ENCODE data around the gene ABI1.

Gene ABI1

GRCh38 chr10:26770069-26770468 is 90.7 kb downstream of the ABI1 start:
- no peak for DNase-seq (ENCODE audit: low read depth)

- no peak for DNase-seq (ENCODE audit: low read depth)
Observed at GRCh38 chr10:26765549-26765948, 95.2 kb downstream of the ABI1 start.

DNA sequence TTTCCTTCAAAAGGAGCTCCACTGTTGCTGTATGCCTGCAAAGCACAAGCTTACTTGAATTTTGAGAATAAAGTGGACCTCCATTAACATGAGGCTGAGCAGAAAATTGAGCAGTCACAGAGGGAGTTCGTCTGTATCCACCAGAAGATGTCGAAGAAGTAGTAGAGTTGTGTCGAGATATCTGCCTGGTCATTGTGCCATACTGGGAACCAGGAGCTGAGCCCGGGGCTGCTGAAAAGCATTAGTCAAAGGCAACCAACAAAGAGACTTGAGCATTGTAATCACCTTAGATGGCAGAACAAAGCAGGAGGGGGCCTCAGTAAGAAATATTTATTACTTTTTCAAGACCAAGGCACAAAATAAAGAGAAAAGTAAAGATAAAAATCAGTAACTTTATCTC is 101.8 kb downstream of the ABI1 start:
- DNase-seq (ENCODE audit: low read depth), result no peak

DNA sequence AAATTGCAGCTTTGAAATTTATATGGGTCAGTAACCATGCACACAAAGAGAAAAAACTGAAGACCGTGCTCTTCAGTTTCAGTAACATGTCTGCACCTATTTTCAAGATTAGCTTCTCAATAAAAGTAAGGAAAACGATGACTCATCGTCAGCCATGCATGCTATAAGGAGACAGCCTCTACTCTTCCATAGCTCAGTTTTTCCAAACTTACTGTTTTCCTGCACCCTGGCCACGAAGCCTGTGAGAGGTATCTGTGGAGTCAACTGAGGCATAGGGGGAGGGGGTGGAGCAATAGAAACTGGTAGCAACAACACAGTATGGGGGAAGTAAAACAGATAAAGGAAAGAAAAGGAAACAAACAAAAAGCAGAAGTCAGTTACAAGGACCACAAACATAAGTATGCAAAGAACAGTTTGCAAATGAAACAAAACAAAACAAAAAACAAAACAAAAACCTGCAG is 105.3 kb downstream of the ABI1 start:
- no peak for DNase-seq (ENCODE audit: low read depth)

- no peak for DNase-seq (ENCODE audit: low read depth)
Observed at GRCh38 chr10:26746061-26746460, 114.7 kb downstream of the ABI1 start.

GRCh38 chr10:26743841-26744240 is 116.9 kb downstream of the ABI1 start:
- DNase-seq (ENCODE audit: low read depth), result no peak

- no peak for DNase-seq (ENCODE audit: low read depth)
Observed at GRCh38 chr10:26743091-26743490, 117.7 kb downstream of the ABI1 start.

GRCh38 chr10:26741368-26741767 is 119.4 kb downstream of the ABI1 start:
- no peak for DNase-seq (ENCODE audit: low read depth)

- DNase-seq (ENCODE audit: low read depth), result no peak
Observed at GRCh38 chr10:26739071-26739631, 121.6 kb downstream of the ABI1 start.

DNA sequence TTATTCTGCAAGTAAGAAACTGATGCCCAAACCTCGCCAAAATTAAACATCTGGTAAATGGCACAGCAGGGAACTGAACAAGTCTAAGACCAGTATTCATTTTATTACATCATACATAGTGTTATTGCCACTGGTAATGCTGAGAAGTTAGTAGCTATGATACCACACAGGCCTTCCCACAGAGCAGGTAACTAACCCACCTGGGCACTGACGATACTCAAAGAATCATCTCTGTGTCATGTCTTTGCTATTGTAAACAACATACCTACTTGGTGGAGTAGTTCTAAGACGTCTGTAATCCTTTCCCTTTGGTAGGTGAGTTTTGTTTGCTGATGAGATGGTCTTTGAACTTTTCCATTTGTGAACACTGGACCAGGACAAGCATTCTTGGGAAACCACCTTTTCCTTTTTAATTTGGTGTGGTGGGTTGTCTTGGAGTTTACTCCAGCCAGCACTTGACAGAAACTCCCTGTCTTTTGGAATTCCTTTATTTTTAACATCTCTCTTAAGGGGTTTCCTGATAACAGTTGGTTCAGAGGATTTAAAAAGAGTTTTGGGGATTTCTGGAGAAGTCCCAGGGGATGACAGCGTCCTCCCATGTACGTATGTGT is 122.4 kb downstream of the ABI1 start:
- DNase-seq (ENCODE audit: low read depth), result no peak

GRCh38 chr10:26737730-26738129 is 123.0 kb downstream of the ABI1 start:
- no peak for DNase-seq (ENCODE audit: low read depth)

DNA sequence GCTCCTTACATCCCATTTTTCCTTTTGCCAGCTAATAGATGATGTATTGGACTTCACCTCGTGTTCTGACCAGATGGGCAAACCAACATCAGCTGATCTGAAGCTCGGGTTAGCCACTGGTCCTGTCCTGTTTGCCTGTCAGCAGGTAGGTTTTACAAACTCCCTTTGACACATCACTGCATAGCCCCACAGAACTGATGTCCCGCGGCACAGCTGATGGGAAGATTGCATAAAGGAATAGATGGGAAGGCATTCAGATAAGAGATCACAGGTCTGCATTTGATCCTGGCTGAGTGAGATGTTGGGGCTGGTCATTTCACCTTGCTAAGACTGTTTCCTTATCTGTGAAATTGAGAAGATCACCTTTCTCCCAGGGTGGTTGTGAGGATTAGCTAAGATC is 125.3 kb downstream of the ABI1 start:
- DNase-seq (ENCODE audit: low read depth), result no peak

DNA sequence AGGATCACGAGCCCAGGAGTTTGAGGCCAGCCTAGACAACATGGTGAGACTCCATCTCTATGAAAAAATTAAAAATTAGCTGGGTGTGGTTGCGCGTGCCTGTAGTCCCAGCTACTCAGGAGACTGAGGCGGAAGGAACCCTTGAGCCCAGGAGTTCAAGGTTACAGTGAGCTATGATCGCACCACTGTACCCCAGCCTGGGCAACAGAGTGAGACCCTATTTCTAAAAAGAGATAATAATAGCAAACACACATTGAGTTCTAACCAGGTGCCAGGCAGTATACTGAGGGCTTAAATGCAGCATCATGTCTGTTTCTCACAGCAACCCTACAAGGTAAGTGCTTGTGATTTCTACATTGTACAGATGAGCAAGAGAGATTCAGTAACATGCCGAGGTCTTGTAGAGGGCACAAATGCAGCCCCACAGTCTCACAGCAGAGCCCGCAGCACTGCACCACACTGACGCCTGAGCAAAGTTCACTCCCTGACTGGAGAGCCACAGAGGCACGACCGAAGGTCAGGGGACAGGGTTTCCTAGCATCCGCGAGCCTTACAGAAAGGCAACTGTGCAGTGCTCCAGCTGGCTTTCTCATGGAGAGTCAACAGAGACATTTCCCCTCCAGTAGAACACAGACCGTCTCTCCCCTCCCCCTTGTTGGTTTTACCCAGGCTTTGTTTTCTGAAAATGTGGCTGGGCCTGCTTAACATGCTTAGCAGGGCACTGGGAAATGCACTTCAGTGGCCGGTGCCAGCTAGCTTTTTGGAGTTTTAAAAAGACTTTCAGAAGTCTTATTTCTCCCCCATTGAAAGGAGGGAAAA is 126.8 kb downstream of the ABI1 start:
- no peak for DNase-seq (ENCODE audit: low read depth)

GRCh38 chr10:26730552-26730951 is 130.2 kb downstream of the ABI1 start:
- no peak for DNase-seq (ENCODE audit: low read depth)

DNA sequence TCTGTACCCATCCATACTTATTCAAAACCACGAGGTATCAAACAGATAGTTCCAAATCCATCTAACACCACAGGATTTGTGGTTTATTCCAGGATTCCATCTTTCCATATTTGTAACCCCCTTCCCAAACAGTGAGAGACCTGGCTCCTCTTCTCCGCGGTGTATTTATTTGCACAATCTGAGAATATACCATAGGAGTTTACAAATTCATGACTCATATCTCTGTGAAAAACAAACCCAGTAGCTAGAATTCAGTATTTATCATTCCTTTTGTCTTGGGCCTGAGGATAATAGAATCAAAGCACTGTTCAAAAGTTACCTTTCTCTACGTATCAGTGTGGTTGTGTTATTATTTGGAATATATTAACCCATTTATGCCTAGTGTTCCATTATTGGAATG is 131.4 kb downstream of the ABI1 start:
- no peak for DNase-seq (ENCODE audit: low read depth)

DNA sequence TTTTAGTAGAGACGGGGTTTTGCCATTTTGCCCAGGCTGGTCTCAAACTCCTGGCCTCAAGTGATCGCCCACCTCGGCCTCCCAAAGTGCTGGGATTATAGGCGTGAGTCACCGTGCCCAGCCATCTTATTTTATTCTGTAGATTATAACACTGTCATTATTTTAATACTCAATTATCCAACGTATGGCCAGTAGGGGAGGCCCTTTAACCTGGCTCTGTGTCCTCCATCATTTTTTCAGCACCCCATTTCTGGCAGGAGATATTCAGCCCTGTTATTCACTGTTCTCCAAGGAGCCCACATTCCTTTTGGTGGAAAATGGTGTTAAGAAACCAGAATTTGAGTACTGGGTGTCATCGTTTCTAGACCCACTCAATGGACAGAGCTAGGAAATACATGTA is 131.8 kb downstream of the ABI1 start:
- no peak for DNase-seq (ENCODE audit: low read depth)

GRCh38 chr10:26727005-26727404 is 133.8 kb downstream of the ABI1 start:
- DNase-seq (ENCODE audit: low read depth), result no peak

- DNase-seq (ENCODE audit: low read depth), result peak; percentile 18
Observed at GRCh38 chr10:26725837-26726727, 134.7 kb downstream of the ABI1 start.

DNA sequence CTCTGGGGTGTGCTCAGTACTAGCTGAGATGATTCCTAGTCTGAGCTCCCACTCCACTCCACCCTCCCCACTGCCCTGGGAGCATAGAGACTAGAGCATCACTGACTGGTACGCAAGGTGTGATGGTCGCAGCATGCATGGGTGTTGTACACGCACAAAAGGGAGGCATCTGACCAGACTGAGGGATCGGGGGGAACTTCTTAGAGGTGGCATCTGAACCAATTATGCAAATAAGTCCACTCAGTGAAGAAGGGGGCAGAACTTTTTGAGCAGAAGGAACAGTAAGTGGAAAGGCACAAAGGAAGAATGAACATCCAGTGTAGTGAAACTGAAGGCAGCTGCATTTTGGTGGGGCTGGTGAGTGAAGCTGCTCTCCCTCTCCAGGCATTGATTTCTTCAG is 137.7 kb downstream of the ABI1 start:
- DNase-seq (ENCODE audit: low read depth), result no peak

GRCh38 chr10:26721561-26721960 is 139.2 kb downstream of the ABI1 start:
- peak; percentile 5 for DNase-seq (ENCODE audit: low read depth)

DNA sequence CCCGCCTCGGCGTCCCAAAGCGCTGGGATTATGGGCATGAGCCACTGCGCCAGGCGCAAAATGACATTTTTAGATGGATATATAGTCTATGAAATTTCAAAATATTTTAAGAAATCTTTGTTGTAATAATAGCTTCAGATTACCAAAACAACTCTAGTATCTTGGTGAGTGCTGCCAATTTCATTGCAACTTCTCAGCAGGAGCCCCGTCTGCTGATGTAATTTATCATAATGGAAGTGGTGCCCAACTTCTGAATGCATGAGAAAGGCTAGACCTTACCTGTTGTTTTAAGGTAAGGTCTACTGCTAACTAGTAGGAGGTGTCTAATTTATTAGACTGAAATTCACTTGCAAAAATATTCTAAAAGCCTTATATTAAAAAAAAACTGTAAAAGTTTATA is 143.3 kb downstream of the ABI1 start:
- DNase-seq (ENCODE audit: low read depth), result no peak

- no peak for DNase-seq (ENCODE audit: low read depth)
Observed at GRCh38 chr10:26715137-26715487, 145.6 kb downstream of the ABI1 start.
